LNCaP clone FGC (cell line): ENCODE results near the gene HSD17B11.
"Not testable (repeated sequence)": the region's sequence is repeated elsewhere in the genome, so short reads cannot be mapped to it uniquely, and the experiment has no call there.

Source experiments
- DNase-seq: peaks from one replicate; pipeline ENCODE4 v3.0.0-alpha.2; 2011; ENCODE audit warnings: low read depth
- H3K4me3 ChIP-seq: 2 replicates; pipeline ENCODE4 v1.5.1; 2011; ENCODE audit warnings: mild to moderate bottlenecking, low read depth, low read length, control low read depth
- TF ChIP-seq, protein P1 (sequence below): IDR thresholded peaks from 2 replicates; pipeline ENCODE4 v1.5.1; 2012; ENCODE audit warnings: mild to moderate bottlenecking; ENCODE audit not compliant: control insufficient read depth, insufficient read depth; ENCODE audit errors: extremely low read depth

The HSD17B11 gene

DNA sequence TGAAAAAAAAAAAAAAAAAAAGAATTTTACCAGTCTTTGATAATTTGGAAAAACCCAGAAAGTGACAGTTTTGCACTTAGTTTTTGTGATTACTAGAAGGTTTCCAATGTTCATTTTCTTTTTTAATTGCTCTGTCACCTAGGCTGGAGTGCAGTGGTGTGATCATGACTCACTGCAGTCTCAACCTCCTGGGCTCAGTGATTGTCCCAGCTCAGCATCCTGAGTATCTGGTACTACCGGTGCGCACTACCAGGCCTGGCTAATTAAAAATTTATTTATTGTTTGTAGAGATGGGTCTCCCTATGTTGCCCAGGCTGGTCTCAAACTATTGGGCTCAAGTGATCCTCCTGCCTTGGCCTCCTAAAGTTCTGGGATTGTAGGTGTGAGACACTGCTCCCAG is 34.7 kb upstream of the HSD17B11 start:
- no peak for DNase-seq
- no peak overlapping the region for H3K4me3 ChIP-seq
- TF ChIP-seq, protein P1, sequence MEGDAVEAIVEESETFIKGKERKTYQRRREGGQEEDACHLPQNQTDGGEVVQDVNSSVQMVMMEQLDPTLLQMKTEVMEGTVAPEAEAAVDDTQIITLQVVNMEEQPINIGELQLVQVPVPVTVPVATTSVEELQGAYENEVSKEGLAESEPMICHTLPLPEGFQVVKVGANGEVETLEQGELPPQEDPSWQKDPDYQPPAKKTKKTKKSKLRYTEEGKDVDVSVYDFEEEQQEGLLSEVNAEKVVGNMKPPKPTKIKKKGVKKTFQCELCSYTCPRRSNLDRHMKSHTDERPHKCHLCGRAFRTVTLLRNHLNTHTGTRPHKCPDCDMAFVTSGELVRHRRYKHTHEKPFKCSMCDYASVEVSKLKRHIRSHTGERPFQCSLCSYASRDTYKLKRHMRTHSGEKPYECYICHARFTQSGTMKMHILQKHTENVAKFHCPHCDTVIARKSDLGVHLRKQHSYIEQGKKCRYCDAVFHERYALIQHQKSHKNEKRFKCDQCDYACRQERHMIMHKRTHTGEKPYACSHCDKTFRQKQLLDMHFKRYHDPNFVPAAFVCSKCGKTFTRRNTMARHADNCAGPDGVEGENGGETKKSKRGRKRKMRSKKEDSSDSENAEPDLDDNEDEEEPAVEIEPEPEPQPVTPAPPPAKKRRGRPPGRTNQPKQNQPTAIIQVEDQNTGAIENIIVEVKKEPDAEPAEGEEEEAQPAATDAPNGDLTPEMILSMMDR = no peak

DNA sequence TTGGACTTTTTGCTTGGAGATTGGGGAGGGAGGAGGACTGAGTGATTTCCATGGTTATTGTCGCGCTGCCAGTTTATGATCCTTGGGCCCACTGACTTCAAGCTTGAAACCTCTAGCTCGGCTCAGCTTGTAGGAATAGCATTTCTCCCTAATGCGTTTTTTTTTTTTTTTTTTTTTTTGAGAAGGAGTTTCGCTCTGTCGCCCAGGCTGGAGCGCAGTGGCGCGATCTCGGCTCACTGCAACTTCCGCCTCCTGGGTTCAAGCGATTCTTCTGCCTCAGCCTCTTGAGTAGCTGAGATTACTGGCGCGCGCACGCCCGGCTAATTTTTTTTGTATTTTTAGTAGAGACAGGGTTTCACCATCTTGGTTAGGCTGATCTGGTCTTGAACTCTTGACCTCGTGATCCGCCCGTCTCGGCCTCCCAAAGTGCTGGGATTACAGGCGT is 33.1 kb upstream of the HSD17B11 start:
- peak overlapping the region; percentile 86 for H3K4me3 ChIP-seq
- DNase-seq = not testable (repeated sequence)

DNA sequence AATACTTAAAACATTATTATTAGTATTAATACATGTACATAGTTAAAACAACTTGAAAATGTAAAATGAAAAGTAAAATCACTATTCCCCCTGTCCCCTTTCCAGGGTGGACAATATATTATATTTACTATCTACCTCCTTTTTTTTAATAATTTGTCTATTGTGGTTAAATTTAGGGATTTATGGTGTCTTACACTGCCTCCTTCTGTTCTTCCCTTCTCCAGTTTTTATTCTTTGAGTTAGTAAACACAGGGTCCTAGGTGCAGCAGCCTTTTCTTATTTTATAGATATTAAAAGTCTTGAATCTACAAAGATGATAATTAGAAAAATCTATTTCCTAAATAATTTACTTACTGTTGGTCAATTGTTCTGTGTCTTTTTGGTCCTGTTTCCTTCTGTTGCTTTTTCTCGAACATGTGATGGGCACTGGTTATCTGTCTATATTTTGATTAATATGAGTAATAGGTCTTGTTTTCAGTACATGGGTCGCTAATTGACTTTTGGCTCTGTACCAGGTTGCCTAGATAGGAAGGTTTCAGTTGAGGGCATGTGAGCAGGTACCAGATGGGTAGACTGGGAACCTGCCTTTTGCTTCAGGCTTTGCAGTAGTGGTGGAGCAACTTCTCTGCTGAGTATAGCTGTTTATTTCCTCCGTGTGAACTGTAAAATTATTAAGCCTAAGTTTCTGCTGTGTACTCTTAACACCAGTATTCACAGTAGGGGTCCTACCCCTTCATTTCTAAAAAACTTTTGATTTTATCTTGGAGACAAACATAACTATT is 32.5 kb upstream of the HSD17B11 start:
- peak overlapping the region; percentile 86 for H3K4me3 ChIP-seq

DNA sequence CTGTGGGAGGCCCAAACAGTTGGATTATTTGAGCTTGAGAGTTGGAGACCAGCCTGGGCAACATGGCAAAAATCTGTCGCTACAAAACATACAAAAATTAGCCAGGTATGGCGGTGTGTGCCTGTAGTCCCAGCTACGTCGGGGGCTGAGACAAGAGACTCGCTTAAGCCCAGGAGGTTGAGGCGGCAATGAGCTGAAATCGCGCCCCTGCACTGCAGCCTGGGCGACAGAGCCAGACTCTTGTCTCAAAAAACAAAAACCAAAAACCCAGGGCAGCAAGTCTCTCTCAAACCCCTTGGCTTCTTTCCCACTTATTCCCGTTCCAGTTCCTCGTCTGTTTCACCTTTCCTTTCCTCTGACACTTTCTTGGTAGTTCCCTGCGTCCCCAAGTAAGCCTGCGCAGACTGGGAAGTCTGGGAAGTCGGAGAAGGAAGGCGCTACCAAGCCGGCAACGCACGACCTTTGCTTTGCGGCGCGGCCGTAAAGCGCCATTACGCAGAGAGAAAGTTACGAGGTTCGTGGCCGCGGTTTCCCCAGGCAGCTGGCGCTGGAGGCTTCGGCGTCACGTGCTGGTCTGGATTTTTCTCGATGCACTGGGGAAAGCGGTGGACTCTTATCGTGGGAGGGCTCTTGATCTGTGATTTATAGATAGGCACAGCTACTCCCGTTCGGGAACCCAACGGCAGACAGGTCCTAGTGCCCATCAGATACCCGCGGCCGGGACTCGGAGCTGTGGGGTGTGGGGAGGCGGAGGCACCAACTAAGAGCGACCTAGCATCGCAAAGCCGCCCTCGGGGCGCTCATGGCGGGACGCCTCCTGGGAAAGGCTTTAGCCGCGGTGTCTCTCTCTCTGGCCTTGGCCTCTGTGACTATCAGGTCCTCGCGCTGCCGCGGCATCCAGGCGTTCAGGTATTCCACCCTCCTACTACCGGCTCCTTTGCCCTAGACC is 31.4 kb upstream of the HSD17B11 start, which contains the start of gene NUDT9:
NUDT9 (plus strand) TSS at position 470 of the 949 bp plus-strand sequence; CDS start at position 803, 333 bp downstream.
- peak; percentile 92 for DNase-seq
- peak within 1 kb of the TSS; percentile 86 for H3K4me3 ChIP-seq
- TF ChIP-seq, protein P1 = no peak

More for the DNA sequence above, 32.5 kb upstream of the HSD17B11 start:
- no peak for DNase-seq
- TF ChIP-seq, protein P1 = no peak

DNA sequence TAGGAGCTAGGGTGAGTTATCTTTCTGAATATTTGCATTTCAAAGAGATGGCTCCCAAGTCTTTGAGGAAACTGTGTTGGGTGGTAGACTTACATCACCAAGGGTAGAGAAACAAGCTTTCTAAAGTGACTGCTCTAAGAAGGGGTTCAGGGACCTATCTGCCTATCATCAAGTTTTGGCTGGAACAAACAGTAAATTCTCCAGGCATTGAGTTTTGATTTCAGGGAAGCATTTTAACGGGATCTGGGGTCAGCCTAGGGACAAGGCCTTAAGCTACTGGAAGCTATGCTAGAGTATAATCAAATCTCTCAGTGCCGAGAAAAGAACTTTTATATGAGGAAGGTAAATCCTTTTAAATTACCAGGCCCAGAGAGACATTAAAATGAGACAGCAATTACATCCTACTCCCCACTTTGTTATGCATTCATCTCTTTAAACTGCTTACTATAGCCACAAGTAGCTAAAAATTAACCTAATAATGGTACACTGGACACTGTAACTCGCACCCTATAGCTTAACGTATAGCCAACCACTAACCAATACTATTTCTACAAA is 29.4 kb upstream of the HSD17B11 start:
- no peak for DNase-seq
- 0 out of 2 replicates have a peak overlapping the region, but pooled peaks have one; percentile 14 for H3K4me3 ChIP-seq

DNA sequence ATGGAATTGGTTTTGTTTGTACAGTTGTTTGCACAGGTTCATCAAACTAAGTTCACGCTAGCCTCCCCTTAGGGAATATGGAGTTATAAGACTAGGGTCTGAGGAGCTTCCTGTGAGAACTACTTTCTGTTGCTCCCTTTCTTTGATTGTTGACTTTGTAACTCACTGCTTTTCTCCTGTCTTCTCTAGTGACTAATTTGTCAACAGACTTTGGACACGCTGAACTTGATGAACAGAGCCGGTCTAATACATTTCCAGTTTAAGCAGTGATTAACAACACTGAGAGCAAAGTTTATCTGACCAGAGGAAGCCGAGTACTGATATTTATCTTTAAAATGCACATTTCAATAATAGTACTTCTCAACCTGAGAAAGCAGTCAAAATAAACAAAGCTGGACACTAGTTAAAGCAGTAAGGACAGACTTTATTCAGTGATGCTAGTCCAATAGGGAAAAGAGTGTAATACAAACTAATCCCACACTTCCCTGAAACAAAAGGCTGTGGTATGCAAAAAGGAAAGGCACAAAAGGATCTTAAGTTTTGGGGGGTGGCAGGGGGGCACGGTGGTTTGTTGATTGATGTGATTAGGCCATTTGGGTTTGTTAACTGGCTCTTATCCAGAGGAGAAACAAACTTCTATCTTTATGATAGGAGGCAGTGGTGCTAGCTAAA is 28.7 kb upstream of the HSD17B11 start:
- H3K4me3 ChIP-seq = 0 out of 2 replicates have a peak overlapping the region, but pooled peaks have one; percentile 14
- TF ChIP-seq, protein P1 = no peak
- peak; percentile 94 for DNase-seq

More for the DNA sequence above, 29.4 kb upstream of the HSD17B11 start:
- TF ChIP-seq, protein P1 = no peak

DNA sequence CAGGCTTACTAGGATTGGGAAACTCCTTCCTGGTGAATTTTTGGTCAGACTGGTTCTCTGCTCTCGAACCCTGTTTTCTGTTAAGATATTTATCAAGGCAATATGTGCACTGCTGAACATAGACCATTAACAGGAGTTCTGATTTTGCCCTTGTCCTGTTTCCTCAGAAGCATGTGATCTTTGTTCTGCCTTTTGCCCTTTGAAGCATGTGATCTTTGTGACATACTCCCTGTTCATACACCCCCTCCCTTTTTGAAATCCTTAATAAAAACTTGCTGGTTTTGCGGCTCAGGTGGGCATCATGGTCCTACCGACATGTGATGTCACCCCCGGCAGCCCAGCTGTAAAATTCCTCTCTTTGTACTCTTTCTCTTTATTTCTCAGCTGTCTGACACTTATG is 27.4 kb upstream of the HSD17B11 start:
- not testable (repeated sequence) for DNase-seq, H3K4me3 ChIP-seq
